Adrenal gland (tissue), 5 donors: Measurements from ENCODE around the gene CSNK2A2.

ENCODE experiments used
- CTCF ChIP-seq, 6 experiments: fragments of 450-650 bp in 4 of 6; fragments of 200-600 bp in 2 of 6; sonication (generic) in 1 of 6; IDR thresholded peaks; 1 replicate in 5 of 6; 2 replicates in 1 of 6; pipeline versions ENCODE4 v1.5.1 to v1.8.0; 2016 to 2021; ENCODE audit warnings: antibody characterized with exemption in 6 of 6, mild to moderate bottlenecking in 2 of 6, moderate library complexity in 1 of 6
- POLR2A ChIP-seq, 2 donors: fragments of 450-650 bp; IDR thresholded peaks; one replicate each; pipeline ENCODE4 v1.6.1; 2017; ENCODE audit warnings: antibody characterized with exemption in 2 of 2, mild to moderate bottlenecking in 2 of 2, moderate library complexity in 1 of 2
- donor health status: DM: no; HTN: no; CAD: no.

DNA sequence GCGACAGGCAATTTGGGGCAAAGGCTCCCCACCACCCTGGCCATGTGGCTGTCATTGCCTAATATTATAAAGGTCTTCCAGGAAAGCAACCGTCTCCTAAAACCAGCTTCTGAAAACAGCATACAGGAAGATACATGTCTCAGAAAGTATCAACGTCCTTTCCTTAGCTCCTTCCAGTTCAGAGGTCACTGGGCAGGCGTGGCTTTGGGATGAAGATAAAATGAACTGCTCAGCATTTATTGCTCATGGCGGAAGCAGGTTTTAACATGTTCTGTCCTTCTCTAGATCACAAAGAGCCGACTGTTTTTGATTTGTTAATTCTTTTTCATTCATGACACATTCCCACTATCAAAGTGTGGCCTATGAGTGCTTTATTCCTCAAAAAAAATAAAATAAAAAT lies 76.8 kb downstream of the CSNK2A2 start:
- TF ChIP-seq CTCF (IDR thresholded peaks at IDR 0.05) (no peak), POLR2A (IDR thresholded peaks at IDR 0.05) (no peak)
